SK-N-SH treated with all-trans-retinoic acid at 6 μM for 48 hours (cell line): ENCODE results near the gene AP2M1.

Experiments used
- ATAC-seq: fragments of 200-7000 bp; cut with Tn5 transposase; 3 replicates; pipeline ENCODE4 v1.9.1; 2020; ENCODE audit warnings: mild to moderate bottlenecking, moderate library complexity
- ARNTL ChIP-seq: fragments of 450-650 bp; formaldehyde crosslinking; IDR thresholded peaks from 2 replicates; pipeline ENCODE4 v1.5.0; 2020; ENCODE audit warnings: low read depth, mild to moderate bottlenecking, moderate library complexity, borderline replicate concordance
- CSDC2 ChIP-seq: fragments of 250-450 bp; sonication (Bioruptor Pico); IDR thresholded peaks from 2 replicates; pipeline ENCODE4 v1.5.0; 2020; ENCODE audit warnings: mild to moderate bottlenecking, moderate library complexity
- ESRRG ChIP-seq: fragments of 250-450 bp; sonication (Bioruptor Pico); IDR thresholded peaks from 2 replicates; pipeline ENCODE4 v1.6.1; 2021; ENCODE audit warnings: mild to moderate bottlenecking
- GLIS3 ChIP-seq: fragments of 250-450 bp; sonication (Bioruptor Pico); IDR thresholded peaks from 2 replicates; pipeline ENCODE4 v1.5.0; 2020; ENCODE audit warnings: mild to moderate bottlenecking, moderate library complexity
- ISL1 ChIP-seq: fragments of 250-450 bp; sonication (Bioruptor Pico); IDR thresholded peaks from 2 replicates; pipeline ENCODE4 v2.1.2; 2022; ENCODE audit warnings: mild to moderate bottlenecking, moderate library complexity
- OSR1 ChIP-seq: fragments of 250-450 bp; sonication (Bioruptor Pico); IDR thresholded peaks from 2 replicates; pipeline ENCODE4 v1.8.0; 2022; ENCODE audit warnings: moderate library complexity, mild to moderate bottlenecking, inconsistent platforms
- PPARA ChIP-seq: fragments of 250-450 bp; sonication (Bioruptor Pico); IDR thresholded peaks from 2 replicates; pipeline ENCODE4 v1.5.0; 2020; ENCODE audit warnings: mild to moderate bottlenecking, borderline replicate concordance
- RARB ChIP-seq: fragments of 250-450 bp; sonication (Bioruptor Pico); IDR thresholded peaks from 2 replicates; pipeline ENCODE4 v1.8.0; 2021; ENCODE audit warnings: mild to moderate bottlenecking, moderate library complexity
- SNAI2 ChIP-seq: fragments of 250-450 bp; sonication (Bioruptor Pico); IDR thresholded peaks from 2 replicates; pipeline ENCODE4 v1.5.0; 2020; ENCODE audit warnings: mild to moderate bottlenecking, moderate library complexity
- TCF4 ChIP-seq: fragments of 250-450 bp; sonication (Bioruptor Pico); IDR thresholded peaks from 2 replicates; pipeline ENCODE4 v1.8.0; 2021; ENCODE audit warnings: mild to moderate bottlenecking, moderate library complexity, borderline replicate concordance
- TOX ChIP-seq: fragments of 250-450 bp; sonication (Bioruptor Pico); IDR thresholded peaks from 2 replicates; pipeline ENCODE4 v1.8.0; 2021; ENCODE audit warnings: mild to moderate bottlenecking, moderate library complexity, borderline replicate concordance
- ZC3H10 ChIP-seq: fragments of 250-450 bp; sonication (Bioruptor Pico); IDR thresholded peaks from 2 replicates; pipeline ENCODE4 v1.5.1; 2021; ENCODE audit warnings: mild to moderate bottlenecking, moderate library complexity
- ZFP3 ChIP-seq: fragments of 250-450 bp; sonication (Bioruptor Pico); IDR thresholded peaks from 2 replicates; pipeline ENCODE4 v1.5.0; 2020; ENCODE audit warnings: mild to moderate bottlenecking, moderate library complexity
- ZFP30 ChIP-seq: fragments of 450-650 bp; formaldehyde crosslinking; IDR thresholded peaks from 2 replicates; pipeline ENCODE4 v1.5.0; 2022; ENCODE audit warnings: mild to moderate bottlenecking, moderate library complexity
- ZNF565 ChIP-seq: fragments of 450-650 bp; formaldehyde crosslinking; conservative IDR thresholded peaks from 2 replicates; pipeline ENCODE4 v1.5.0; 2020; ENCODE audit warnings: low read depth, mild to moderate bottlenecking, moderate library complexity
- ZNF8 ChIP-seq: fragments of 450-650 bp; formaldehyde crosslinking; IDR thresholded peaks from 2 replicates; pipeline ENCODE4 v1.5.0; 2020; ENCODE audit warnings: mild to moderate bottlenecking, moderate library complexity
- TF ChIP-seq, protein P1 (sequence below): fragments of 250-450 bp; sonication (Bioruptor Pico); IDR thresholded peaks from 2 replicates; pipeline ENCODE4 v1.5.0; 2020; ENCODE audit warnings: mild to moderate bottlenecking, moderate library complexity
- TF ChIP-seq, protein P2 (sequence below): fragments of 250-450 bp; sonication (Bioruptor Pico); IDR thresholded peaks from 2 replicates; pipeline ENCODE4 v1.5.1; 2021; ENCODE audit warnings: mild to moderate bottlenecking, moderate library complexity
- TF ChIP-seq, protein P3 (sequence below): fragments of 250-450 bp; sonication (Bioruptor Pico); IDR thresholded peaks from 2 replicates; pipeline ENCODE4 v1.8.0; 2021; ENCODE audit warnings: low read depth, mild to moderate bottlenecking, moderate library complexity, borderline replicate concordance
- TF ChIP-seq, protein P4 (sequence below): fragments of 250-450 bp; sonication (Bioruptor Pico); IDR thresholded peaks from 2 replicates; pipeline ENCODE4 v1.5.1; 2020; ENCODE audit warnings: low read depth, mild to moderate bottlenecking, moderate library complexity

AP2M1 gene

DNA sequence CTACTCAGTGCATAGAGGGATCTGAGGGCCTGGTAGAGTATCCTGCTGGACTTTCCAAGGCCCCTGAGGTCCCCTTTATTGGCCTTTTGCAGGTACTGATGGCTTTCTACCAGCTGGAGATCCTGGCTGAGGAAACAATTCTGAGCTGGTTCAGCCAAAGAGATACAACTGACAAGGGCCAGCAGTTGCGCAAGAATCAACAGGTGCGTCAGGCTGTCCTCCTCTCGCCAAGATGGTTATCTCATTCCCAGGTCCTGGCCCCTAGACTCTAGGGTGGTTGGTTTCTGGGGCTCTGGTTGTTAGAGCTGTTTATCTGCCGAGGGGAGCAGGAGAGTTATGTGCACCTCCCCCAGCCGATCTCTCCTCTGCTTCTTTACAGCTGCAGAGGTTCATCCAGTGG lies 30.1 kb upstream of the AP2M1 start (continued):
- TF ChIP-seq, protein P1, sequence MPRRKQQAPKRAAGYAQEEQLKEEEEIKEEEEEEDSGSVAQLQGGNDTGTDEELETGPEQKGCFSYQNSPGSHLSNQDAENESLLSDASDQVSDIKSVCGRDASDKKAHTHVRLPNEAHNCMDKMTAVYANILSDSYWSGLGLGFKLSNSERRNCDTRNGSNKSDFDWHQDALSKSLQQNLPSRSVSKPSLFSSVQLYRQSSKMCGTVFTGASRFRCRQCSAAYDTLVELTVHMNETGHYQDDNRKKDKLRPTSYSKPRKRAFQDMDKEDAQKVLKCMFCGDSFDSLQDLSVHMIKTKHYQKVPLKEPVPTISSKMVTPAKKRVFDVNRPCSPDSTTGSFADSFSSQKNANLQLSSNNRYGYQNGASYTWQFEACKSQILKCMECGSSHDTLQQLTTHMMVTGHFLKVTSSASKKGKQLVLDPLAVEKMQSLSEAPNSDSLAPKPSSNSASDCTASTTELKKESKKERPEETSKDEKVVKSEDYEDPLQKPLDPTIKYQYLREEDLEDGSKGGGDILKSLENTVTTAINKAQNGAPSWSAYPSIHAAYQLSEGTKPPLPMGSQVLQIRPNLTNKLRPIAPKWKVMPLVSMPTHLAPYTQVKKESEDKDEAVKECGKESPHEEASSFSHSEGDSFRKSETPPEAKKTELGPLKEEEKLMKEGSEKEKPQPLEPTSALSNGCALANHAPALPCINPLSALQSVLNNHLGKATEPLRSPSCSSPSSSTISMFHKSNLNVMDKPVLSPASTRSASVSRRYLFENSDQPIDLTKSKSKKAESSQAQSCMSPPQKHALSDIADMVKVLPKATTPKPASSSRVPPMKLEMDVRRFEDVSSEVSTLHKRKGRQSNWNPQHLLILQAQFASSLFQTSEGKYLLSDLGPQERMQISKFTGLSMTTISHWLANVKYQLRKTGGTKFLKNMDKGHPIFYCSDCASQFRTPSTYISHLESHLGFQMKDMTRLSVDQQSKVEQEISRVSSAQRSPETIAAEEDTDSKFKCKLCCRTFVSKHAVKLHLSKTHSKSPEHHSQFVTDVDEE (CRISPR knock-in tag): no peak
- TF ChIP-seq RARB: no peak
- no peak for TF ChIP-seq ZC3H10
- TF ChIP-seq ISL1 (CRISPR knock-in tag): no peak
- no peak for TF ChIP-seq CSDC2 (CRISPR knock-in tag)
- no peak for TF ChIP-seq ARNTL
- TF ChIP-seq TCF4 (CRISPR knock-in tag): no peak

DNA sequence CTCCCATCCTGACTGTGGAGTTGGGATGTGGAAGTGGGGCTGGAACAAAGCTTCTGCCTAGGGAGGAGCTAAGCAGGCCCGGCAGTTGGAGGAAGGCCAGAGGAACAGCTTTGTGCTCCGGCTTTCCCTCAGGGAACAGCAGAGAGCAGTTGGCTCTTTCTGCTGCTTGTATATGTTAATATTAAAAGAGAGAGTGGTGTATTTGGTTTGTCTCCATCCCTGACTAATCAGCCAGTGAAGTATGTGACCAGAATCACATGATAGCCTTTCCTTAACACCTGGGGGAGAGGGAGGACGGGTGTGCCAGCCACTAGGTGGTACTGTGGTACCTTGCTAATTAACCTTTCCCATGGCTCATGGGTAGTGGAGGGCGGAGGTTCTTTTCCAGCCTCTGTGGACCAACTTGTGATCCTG lies 29.5 kb upstream of the AP2M1 start:
- TF ChIP-seq, protein P2, sequence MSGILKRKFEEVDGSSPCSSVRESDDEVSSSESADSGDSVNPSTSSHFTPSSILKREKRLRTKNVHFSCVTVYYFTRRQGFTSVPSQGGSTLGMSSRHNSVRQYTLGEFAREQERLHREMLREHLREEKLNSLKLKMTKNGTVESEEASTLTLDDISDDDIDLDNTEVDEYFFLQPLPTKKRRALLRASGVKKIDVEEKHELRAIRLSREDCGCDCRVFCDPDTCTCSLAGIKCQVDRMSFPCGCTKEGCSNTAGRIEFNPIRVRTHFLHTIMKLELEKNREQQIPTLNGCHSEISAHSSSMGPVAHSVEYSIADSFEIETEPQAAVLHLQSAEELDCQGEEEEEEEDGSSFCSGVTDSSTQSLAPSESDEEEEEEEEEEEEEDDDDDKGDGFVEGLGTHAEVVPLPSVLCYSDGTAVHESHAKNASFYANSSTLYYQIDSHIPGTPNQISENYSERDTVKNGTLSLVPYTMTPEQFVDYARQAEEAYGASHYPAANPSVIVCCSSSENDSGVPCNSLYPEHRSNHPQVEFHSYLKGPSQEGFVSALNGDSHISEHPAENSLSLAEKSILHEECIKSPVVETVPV (CRISPR knock-in tag): no peak
- TF ChIP-seq RARB (no peak), ESRRG (CRISPR knock-in tag) (no peak), ZFP30 (CRISPR knock-in tag) (no peak), TOX (CRISPR knock-in tag) (no peak), ZNF565 (CRISPR knock-in tag) (no peak)
- TF ChIP-seq, protein P3, sequence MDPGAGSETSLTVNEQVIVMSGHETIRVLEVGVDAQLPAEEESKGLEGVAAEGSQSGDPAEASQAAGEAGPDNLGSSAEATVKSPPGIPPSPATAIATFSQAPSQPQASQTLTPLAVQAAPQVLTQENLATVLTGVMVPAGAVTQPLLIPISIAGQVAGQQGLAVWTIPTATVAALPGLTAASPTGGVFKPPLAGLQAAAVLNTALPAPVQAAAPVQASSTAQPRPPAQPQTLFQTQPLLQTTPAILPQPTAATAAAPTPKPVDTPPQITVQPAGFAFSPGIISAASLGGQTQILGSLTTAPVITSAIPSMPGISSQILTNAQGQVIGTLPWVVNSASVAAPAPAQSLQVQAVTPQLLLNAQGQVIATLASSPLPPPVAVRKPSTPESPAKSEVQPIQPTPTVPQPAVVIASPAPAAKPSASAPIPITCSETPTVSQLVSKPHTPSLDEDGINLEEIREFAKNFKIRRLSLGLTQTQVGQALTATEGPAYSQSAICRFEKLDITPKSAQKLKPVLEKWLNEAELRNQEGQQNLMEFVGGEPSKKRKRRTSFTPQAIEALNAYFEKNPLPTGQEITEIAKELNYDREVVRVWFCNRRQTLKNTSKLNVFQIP (CRISPR knock-in tag): no peak
- TF ChIP-seq, protein P4, sequence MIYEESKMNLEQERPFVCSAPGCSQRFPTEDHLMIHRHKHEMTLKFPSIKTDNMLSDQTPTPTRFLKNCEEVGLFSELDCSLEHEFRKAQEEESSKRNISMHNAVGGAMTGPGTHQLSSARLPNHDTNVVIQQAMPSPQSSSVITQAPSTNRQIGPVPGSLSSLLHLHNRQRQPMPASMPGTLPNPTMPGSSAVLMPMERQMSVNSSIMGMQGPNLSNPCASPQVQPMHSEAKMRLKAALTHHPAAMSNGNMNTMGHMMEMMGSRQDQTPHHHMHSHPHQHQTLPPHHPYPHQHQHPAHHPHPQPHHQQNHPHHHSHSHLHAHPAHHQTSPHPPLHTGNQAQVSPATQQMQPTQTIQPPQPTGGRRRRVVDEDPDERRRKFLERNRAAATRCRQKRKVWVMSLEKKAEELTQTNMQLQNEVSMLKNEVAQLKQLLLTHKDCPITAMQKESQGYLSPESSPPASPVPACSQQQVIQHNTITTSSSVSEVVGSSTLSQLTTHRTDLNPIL: no peak
- peak; percentile 64 for ATAC-seq

DNA sequence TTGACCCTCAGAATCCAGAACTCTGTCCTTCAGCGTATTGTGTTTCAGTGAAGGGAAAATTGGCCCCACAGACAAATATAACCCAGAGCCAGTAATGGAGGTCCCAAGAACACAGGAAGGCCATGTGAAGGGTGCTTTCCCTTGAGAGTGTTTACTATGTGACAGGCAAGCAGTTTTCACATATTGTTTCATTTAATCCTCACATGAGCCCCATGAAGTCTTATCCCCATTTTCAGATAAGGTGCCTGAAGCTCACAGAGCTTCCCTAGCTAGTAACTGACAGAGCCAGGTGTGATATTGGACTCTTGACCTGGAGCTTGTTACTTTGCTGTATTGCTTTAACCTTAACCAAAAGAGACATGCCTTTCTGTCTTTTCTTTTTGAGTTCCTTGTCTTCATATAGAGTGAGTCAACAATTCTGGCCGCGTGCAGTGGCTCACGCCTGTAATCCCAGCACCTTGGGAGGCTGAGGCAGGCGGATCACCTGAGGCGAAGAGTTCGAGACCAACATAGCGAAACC lies 28.8 kb upstream of the AP2M1 start:
- TF ChIP-seq ISL1 (CRISPR knock-in tag) (no peak), OSR1 (no peak), ZC3H10 (no peak), SNAI2 (CRISPR knock-in tag) (no peak), RARB (no peak), TCF4 (CRISPR knock-in tag) (no peak), ARNTL (no peak)
- TF ChIP-seq, protein P3 (CRISPR knock-in tag): no peak
- TF ChIP-seq, all 23 proteins: peak for 0
- ATAC-seq: no peak

DNA sequence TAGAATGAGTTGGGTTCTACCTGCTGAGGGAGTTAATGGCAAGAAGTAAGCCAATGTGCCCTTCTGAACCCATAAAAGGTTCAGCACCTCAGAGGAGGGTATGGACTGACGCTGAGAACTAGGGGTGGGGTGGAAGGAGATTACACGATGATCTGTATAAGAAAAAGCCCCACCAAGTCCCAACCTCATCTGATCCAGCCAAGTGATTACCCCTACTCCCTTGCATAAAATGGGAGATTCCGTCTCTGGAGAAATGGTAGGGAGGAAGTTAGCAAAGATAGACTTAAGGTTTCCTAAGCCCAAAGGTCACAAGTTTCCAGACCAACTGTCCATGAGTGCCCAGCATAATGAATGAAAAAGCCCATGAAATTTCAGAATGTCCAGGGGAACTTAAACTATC lies 26.6 kb upstream of the AP2M1 start:
- TF ChIP-seq OSR1: no peak
- TF ChIP-seq TCF4 (CRISPR knock-in tag): no peak
- no peak for TF ChIP-seq ISL1 (CRISPR knock-in tag)
- TF ChIP-seq ZNF8 (CRISPR knock-in tag): no peak
- no peak for TF ChIP-seq GLIS3 (CRISPR knock-in tag)
- TF ChIP-seq, protein P4: no peak
- TF ChIP-seq, protein P2 (CRISPR knock-in tag): no peak
- TF ChIP-seq PPARA (CRISPR knock-in tag): no peak
- TF ChIP-seq ARNTL: no peak
- TF ChIP-seq, protein P3 (CRISPR knock-in tag): no peak
- no peak for TF ChIP-seq ZFP3 (CRISPR knock-in tag)
- no peak for ATAC-seq
